ENCODE measurements around the gene LRRFIP1.
A peak's percentile ranks its signal among the peaks of the same experiment; 100 is the strongest.

LRRFIP1 gene

DNA sequence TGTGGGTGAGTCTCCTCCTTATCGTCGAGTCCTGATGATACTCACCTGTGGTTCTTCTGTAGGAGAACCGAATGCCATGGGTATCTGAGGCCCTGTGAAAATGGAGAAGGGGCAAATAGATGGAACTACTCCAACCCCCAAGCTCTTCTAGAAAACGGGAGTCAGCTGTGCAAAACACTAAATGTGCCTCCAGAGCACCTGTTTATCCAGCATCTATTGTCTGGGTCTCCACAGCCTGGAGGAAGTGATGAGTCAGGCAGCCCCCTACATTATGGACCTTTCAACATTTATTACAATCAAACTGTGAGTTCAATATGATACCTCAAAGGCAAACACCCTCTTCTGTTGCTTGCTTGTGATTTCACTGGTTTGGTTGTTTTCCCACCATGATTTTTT lies 9.8 kb upstream of the LRRFIP1 start:
- no peak for DNase-seq

DNA sequence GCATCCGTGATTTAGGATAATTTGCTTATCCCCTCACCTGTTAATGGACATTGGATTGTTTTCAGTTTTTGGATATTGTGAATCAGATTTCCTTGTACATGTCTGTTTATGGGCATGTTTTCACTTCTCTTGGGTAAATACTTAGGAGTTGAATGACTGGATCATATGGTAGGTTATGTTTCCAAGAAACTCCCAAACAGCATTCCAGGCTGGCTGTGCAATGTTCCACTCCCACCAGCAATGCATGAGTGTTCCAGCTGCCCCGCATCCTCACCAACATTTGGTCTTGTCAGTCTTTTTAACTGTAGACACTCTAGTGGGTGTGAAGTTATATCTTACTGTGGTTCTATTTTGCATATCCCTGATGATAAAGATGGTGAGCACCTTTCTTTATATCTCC lies 8.9 kb upstream of the LRRFIP1 start:
- peak; percentile 76 for DNase-seq

DNA sequence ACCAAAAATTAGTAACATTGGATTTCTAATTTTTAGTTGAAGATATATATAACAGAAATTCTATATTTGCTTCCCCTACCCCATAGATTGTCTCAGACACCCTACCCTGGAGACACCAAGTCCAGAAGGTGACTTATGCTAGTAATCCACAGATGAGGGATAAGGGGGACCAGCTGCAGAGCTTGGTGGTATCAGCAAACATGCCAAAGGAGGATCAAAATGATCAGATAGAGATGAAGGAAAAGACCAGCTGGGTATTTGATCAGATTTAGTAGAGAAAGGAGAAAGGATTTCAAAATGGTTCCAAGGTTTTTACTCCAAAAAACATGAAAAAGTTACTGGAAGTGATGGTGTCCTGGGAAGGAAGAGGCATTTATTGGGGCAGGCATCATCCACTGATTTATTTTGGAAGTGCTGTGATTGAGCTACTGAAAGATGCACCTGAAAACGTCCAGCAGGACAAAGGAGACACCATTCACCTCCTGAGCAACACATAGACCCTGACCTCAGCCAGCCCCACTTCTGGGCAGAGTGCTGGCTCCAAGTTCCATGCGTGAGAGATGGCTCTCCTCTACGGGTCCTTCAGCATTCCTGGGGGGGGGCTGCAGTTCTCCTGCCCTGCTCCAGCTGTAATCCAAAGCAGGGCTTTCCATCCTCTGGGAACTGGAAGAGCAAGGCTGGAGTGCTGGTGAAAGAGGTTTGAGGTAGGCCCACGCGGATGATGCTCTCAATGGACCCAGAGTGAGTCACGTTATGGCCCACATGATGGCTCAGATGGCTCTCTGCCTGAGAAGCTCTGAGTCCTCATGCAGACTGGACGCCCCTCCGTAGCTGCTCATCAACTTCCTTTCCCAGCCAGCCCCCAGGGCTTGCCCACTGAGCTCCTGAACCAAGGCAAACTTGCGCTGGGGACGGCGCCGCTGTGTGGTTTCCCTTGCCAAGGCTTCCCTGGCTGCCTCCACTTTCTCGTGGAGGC lies 3.7 kb upstream of the LRRFIP1 start:
- DNase-seq: peak; percentile 35

DNA sequence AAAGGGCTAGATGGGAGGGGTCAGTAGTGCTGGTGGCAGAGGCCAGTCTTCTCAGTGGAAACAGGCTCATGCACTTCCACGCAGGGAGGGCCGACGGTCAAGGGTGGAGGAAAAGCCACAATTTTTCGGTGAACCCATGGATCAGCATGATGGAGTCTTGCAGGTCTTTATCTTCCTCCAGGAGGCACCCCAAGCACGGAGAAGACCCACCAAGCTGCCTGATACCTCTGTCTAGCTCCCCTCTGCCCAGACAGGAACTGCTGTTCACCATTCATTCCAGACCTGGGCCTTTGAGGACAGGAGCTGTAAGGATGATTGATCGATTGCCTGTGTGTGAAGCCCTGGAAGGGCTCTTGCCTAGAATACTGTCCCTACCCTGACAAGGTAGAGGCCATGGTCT lies 2.8 kb upstream of the LRRFIP1 start:
- DNase-seq: no peak

DNA sequence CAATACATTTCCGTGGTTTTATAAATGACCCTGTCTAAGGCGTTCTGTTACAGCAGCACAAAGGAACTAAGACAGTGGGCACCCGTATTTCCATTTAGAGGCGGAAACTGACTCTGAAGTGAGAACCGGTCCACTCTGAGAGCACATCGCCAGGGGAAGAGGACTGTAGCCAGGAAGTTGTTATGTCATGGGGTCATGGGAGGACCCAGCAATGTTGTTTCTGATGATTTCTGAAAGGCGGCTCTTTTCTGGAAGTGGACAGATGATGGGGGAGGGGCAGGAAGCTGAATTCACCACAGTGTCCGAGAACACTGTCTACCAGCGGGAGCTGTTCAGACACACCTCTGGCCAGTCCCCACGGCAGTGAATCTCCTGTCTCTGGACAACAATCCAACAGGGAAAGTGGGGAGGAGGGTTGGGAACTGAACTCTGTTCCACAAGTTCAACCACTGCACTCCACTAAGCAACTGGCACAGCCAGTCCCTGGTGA lies 2.1 kb upstream of the LRRFIP1 start:
- DNase-seq: no peak

DNA sequence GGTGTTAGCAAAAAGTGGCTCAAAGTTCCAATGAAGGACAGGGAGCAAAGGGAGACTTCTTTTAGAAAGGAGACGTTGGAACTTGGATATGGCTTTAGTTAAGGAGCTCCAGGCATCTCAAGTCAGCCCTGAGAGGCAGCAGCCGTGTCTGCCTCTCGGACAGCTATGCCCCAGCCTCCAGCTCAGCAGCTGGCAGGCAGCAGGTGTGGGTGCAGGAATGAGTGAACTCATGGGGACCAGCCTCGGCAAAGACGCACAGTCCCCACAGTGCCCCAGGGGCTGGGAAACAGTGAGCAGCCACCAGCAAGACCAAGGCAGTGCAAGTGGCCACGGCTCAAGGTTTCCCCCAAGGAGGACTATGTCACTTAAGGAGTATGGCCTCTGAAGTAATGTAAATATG lies 1.6 kb upstream of the LRRFIP1 start:
- DNase-seq: no peak

DNA sequence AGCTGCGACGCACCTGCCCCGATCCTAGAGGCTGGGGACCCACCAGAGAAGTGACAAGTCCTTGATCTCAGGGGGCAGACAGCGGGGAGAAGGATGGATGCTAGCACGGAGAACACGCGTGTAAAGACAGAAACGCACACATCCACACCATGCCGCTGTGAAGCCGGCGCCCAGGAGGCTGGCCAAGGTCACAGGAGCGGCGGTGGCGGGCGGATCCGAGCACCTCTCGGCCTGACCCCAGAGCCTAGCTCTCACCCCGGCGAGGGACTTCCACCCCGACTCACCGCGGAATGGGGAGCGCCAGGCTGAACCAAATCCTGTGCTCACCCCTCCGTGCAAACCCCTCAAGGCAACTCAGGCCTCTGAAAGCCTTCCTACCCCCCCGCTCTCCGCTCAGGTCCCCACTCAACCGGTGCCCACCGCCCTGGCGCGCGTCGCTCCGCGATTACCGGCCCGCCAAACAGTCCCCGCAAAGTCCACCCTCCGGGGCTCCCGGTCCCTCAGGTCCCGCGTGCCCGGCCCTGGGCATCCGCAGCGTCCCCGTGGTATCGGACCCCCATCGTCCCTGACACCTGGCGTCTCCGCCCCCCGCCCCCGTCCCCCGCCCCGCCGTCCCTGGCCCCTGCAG lies 460 bp upstream of the LRRFIP1 start:
- no peak for DNase-seq

DNA sequence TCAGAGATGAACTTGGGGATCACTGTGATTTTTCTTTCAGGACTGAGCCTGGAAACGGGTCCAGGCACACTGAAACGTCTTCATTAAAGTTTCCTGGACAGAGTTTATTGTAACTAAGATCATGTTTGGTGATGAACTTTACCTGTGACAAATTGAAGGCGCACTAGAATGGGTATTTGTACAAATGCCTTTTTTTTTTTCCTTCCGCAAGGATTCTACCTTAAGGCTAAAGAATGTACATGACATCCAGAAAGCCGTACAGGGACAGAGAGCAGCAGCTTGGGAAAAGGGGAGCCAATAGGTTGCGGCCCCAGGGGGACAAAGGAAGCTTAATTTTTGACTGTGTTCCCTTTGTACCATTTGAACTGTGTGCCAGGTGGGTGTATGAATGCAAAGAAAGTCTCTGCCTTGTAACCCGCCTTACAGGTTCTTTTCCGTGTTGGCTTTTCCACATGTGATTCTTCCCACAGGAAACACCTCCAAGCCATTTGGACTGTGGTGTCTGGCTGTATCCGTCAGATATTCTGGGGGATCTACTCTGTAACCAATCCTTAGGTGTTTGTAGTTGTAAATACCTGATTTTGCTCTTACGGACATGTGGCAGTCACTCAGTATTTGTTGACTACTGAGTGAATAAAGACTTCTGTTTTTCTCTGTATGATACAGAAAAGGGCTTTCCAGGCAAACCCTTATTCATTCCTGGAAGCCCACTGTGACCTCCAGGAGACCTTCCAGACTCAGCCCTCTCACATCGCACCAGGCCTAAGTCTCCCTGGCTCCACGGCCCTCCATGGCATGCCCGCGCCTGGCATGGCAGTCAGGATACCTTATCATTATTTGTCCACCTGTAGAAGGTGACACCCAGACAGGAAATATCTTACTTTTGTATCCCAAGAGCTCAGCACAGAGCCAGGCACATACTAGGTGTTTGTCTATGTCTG lies 1.1 kb downstream of the LRRFIP1 start:
- DNase-seq: no peak

DNA sequence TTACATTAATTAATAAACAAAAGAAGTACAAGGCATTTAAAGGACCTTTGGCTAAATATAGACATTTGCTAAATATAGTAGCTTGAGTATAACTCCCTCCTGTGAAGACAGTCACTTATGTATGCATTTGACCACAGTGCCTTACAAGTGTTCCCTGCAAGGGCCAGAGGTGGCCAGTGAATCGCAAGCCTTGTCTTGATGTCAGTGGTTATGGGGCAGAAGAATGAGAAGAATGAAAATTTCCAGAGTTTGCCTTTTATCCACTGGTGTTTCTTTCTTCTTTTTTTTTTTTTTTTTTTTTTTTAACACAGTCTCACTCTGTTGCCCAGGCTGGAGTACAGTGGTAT lies 1.8 kb downstream of the LRRFIP1 start:
- DNase-seq: peak; percentile 53

DNA sequence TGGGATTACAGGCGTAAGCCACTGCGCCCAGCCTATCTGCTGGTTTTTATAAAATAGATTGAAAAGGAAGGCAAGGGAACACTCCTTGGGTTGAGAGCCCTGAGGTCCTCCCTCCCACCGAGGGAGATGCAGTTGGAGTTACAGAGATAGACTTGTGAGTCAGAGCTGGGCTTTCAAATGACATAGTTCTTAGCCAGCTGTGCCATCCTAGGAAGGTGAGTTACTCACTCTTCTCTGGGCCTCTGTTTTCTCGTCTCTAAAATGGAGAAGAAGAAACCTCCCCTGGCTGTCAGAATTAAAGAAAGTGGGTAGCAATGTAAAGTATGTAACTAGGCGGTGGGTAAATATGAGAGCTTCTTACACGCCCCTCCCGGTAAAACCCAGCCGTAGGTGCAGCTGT lies 2.4 kb downstream of the LRRFIP1 start:
- DNase-seq: peak; percentile 61

DNA sequence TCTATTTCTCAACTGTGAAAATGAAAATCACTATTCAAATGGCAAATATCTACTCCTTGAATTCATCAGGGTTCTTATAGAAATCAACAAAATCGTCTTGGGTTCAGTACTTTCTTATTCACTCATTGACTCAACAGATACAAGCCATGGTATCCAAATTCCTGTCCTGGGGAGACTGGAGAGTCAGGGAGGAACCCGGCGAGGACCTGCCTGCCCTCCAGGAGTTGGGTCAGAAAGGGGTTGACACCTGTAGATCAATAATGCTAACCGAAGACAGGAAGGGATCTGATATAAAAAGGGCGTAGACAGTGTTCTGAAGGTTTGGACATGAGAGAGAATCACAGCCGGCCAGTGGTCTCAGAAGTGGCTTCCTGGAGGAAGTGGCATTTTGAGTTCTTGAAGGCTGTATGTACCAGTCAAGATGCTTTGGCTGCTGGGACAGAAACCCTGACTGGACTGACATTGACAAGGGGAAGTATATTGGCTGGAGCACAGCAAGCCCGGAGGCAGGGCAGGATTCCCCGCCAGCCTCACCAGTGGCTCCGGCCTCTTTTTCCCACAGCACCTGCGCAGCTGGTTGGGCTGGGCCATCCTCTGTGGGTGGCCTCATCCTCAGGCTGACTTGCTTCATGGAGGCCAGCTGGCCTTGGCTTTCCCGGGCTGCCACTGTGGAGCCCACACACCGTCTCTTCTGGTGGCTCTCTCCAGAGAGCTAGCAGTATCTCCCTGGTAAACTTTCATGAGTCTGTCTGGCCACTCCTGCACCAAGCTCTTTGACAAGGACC lies 3.0 kb downstream of the LRRFIP1 start:
- no peak for DNase-seq

DNA sequence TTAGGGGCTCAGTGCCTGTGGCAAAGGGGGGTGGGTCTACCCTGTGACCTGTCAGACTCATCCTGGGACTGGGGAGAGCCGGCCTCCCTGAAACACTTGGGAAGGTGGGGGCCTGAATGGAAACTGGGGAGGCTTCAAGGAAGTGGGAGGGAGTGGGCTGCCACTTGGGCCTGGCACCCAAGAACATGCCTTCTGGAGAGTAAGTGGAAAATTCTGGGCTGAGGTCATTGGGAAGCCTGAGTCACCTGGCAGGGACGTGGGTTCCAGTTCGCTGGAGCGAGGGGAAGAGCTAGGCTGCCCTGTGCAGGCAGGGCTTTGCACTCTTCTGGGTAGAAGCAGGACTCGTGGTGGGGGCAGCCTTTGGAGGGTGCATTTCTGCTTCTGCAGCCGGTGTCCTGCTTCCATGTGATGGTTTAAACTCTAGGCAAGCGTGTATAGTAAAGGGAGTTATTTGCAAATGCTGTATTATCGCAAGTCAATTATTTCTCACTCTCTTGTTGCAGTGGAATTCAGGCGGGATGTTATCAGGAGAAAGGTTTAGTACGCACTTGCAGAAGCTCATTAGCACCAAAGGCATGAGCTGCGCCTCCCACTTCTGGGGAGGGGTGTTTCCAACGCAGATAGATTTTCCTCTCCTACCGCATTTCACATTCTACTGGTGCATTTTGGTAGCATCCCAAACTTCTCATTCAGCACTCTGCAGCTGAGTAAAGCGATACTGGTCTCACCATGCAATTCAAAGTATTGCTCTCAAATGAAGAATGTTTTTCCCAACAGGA lies 3.8 kb downstream of the LRRFIP1 start:
- DNase-seq: no peak

DNA sequence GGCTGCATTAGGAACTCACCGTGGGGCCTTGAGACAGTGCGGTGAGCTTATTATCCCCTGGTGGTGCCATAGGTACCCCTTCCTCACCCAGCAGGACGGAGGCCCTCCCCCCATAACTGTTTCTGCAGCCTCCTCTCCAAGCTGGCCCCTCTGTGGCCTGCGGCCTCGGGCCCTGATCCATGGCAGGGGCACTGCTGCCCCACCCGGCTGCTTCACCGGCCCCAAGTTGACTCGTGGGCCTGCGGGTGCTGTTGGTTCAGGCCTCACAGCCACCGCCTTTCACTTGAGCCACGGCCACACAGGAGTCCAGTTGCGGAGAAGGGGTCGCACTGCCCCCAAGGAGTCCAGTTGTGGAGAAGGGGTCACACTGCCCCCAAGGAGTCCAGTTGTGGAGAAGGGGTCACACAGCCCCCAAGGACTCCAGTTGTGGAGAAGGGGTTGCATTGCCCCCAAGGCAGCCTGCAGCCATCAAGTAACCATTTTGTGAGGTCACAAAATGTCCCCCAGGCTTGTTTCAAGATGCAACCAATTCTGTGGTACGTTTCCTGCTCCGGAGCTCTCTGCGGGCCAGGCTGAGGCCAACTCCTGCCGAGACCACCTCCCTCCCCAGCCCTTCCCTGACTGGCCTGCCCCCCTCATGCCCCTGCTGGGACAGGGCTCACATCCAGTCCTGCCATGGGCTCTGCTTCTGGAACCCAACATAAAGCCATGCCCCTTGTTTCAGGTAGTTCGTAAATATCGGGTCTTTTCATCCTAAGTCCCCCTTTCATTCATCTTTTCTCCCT lies 4.6 kb downstream of the LRRFIP1 start:
- DNase-seq: no peak

DNA sequence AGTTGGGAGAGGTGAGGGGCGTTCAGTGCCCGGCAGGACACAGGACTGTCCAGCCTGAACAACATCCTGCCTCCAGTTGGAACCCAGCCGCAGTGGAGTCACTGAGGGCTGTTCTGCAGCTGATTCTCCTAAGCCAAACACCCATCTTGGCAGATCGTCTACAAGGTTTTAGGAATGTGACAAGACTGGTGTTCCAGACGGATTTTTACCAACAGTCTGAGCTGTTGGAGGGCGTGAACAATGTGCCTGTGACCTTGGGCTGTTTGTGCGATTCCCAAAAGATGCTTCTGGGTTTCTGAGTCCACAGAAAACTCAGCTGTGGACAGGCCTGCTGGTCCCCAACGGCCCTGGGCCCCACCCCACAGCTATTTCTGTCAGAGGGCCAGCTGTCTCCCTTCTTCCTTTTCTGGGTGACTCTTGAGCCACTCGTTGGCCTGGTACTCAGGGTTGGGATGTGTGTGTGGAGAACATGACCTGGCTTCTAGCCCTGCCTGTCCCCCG lies 5.7 kb downstream of the LRRFIP1 start:
- no peak for DNase-seq

DNA sequence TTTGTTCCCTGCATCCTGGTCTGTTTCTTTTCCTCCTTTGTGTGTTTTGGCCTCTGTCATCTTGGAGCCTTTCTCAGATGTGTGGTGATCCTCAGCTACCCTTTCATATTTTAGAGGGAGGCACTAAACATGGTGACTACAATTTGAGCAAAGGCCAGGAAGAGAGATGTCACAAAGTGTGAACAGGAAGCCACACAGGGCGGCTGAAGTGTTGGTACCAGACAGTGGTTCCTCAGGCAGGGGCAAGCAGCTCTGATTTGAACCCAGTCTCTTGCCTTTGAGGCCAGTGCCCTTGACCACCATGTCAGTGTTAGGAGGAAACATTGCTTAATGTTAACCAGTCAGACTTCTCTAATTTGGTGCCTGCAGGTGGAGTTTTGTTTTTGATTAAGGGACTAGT lies 9.2 kb downstream of the LRRFIP1 start:
- no peak for DNase-seq

DNA sequence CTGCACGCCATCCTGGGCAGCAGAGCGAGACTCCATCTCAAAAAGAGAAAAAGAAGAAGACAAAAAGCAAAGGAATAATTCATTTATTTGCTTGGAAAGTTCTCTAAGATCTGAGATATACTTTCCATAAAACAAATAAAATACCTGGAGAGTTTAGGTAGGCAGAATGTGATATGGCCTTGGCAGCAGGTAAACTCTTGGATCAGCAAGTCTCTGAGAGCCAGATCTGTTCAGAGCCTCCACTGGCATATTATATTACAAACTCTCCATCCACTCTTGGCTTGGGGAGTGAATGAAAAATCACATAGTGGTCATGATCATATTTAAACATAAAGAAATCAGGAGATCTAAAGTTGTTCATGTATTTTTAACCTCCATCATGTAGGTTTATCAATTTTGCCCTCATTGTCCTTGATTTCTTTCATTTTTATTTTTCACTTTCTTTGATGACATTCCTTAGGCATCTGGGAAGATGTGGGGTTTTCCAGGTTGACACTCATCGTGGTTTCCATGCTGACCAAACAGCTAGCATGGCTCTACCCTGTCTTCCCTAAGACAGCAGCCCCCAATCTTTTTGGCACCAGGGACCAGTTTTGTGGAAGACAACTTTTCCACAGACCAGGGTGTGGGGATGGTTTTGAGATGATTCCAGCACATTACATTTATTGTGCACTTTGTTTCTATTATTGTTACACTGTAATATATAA lies 10.2 kb downstream of the LRRFIP1 start:
- DNase-seq: no peak

DNA sequence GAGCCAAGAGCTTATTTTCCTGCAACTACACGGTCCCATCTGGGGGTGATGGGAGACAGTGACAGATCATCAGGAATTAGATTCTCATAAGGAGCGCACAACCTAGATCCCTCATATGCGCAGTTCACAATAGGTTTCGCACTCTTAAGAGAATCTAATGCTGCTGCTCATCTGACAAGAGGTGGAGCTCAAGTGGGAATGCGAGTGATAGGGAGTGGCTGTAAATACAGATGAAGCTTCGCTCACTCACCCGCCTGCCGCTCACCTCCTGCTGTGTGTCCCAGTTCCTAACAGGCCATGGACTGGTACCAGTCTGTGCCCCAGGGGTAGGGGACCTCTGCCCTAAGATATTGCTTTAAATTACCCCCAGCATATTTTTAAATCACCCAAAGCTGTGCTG lies 10.8 kb downstream of the LRRFIP1 start:
- no peak for DNase-seq

DNA sequence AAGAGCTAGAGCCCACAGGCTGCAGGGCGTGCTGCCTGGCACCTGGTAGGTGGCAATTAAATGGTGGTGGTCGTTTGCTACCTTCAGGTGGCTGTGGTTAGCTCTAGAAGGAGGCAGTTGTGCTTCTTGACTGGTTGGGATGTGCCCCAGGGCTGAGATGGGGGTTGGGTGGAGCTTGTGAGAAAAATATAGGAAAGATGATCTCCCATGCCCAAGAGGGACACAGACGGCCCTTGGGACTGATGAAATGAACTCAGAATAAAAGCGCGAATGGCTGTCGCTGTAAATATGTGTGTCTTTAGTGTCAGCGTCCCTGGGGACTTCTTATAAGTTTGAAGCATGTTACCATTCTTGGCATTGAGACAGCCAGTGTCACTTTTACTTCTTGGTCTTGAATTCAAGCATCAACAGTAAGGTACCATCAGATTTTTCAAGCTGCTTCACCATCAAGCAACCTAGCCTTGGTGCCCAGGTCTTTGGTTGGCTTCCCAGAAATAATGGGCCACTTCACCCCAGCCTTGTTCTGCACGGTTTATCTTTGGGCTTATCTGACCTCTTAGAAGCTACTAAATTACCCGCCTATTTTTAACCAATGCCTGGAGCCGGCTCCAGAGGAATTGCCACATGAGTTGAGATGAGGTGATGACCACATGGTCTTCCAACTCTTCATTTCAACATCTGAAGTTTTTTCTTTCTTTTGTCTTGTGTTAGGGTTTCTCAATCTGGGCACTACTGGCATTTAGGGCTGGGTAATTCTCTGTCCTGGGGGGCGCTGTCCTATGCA lies 11.9 kb downstream of the LRRFIP1 start:
- no peak for DNase-seq

DNA sequence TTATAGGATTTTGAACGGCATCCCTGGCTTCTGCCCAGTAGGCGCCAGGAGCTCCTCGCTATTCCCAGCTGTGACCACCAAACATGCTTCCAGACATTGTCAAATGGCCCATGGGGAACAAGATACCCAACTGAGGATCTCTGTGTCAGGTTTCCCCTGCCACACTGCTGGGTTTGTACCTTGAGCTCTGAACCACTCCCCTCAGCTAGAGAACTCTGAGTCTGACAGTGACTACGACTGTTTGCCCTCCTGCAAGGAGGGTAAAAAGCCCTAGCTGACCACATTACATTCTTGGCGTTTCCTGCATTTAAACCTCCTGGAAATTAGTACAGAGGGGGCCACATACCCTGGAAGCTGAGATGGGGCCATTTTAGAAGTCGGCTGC lies 12.4 kb downstream of the LRRFIP1 start:
- DNase-seq: peak; percentile 36
